B cell (primary cell): ENCODE data around the gene CHTF8. TPM values are rescaled to one million over a fixed set of nuclear protein-coding genes. Genes with fewer than 3 reads are reported as not detected.

ENCODE experiments used
- ATAC-seq: fragments of 200-7000 bp; cut with Tn5 transposase; one replicate; pipeline ENCODE4 v1.10.0; 2021; ENCODE audit warnings: low read depth, mild to moderate bottlenecking, moderate number of reproducible peaks, moderate library complexity
- CTCF ChIA-PET: fragments of 350-600 bp; sonication (Branson Sonifier 250); formaldehyde crosslinking; loops from one replicate; lab custom pipeline; 2021; ENCODE audit warnings: antibody characterized with exemption, inconsistent platforms; lab: Charles Lee
- POLR2A ChIA-PET: fragments of 350-600 bp; sonication (Branson Sonifier 250); formaldehyde crosslinking; loops from one replicate; lab custom pipeline; 2021; ENCODE audit warnings: antibody characterized with exemption; lab: Charles Lee
- DNase-seq: peaks from one replicate; pipeline ENCODE4 v3.0.0; 2013
- H2AFZ ChIP-seq: 2 replicates; pipeline ENCODE4 v1.6.1; 2012; ENCODE audit warnings: mild to moderate bottlenecking, low read depth, low read length; ENCODE audit not compliant: insufficient read depth, poor library complexity, severe bottlenecking
- H3K27ac ChIP-seq, 2 donors: 1 replicate in 1 of 2; 2 replicates in 1 of 2; pipeline ENCODE4 v1.5.1; 2012 to 2013; ENCODE audit warnings: low read length in 2 of 2, mild to moderate bottlenecking in 2 of 2, moderate library complexity in 1 of 2
- H3K27me3 ChIP-seq, 4 experiments: fragments of 200-600 bp in 1 of 4; sonication (generic) in 1 of 4; replicated peaks in 1 of 4; 1 replicate in 2 of 4; 2 replicates in 2 of 4; pipeline versions ENCODE4 v1.6.1 to v1.7.0; 2013 to 2016; ENCODE audit warnings: low read length in 3 of 4, mild to moderate bottlenecking in 2 of 4, mixed read lengths in 1 of 4, moderate library complexity in 1 of 4; ENCODE audit not compliant: insufficient read depth in 4 of 4, control insufficient read depth in 3 of 4; ENCODE audit errors: control extremely low read depth in 1 of 4
- H3K36me3 ChIP-seq, 2 experiments: replicated peaks in 1 of 2; 1 replicate in 1 of 2; 2 replicates in 1 of 2; pipeline versions ENCODE4 v1.6.1 to v1.7.1; 2013; ENCODE audit warnings: low read length in 1 of 2; ENCODE audit not compliant: insufficient read depth in 2 of 2, control insufficient read depth in 1 of 2; ENCODE audit errors: control extremely low read depth in 1 of 2, extremely low read depth in 1 of 2
- H3K4me1 ChIP-seq, 2 donors: fragments of 200-600 bp in 1 of 2; sonication (generic) in 1 of 2; 1 replicate in 1 of 2; 2 replicates in 1 of 2; pipeline versions ENCODE4 v1.5.1 to v1.6.1; 2013 to 2017; ENCODE audit warnings: low read length in 2 of 2; ENCODE audit not compliant: control insufficient read depth in 2 of 2, insufficient read depth in 2 of 2
- H3K4me2 ChIP-seq: replicated peaks from 2 replicates; pipeline ENCODE3; 2012; ENCODE audit warnings: mild to moderate bottlenecking, low read depth, low read length; ENCODE audit not compliant: poor library complexity, severe bottlenecking
- H3K4me3 ChIP-seq, 5 experiments: fragments of 200-600 bp in 1 of 5; sonication (generic) in 1 of 5; 1 replicate in 3 of 5; 2 replicates in 2 of 5; pipeline versions ENCODE4 v1.5.1 to v1.7.0; 2011 to 2016; ENCODE audit warnings: low read length in 4 of 5, mild to moderate bottlenecking in 4 of 5, low read depth in 2 of 5, control low read depth in 1 of 5, moderate library complexity in 1 of 5; ENCODE audit not compliant: insufficient read depth in 1 of 5; ENCODE audit errors: control extremely low read depth in 1 of 5, extremely low read depth in 1 of 5
- H3K79me2 ChIP-seq: fragments of 200-600 bp; sonication (generic); one replicate; pipeline ENCODE4 v1.6.0; 2016; ENCODE audit warnings: low read length; ENCODE audit not compliant: control insufficient read depth, insufficient read depth
- H3K9ac ChIP-seq: fragments of 200-600 bp; sonication (generic); 2 replicates; pipeline ENCODE4 v1.6.1; 2017; ENCODE audit warnings: mild to moderate bottlenecking, low read length, moderate library complexity
- H3K9me3 ChIP-seq, 3 donors: one replicate each; pipeline versions ENCODE4 v1.6.1 to v1.7.1; 2013; ENCODE audit warnings: low read length in 2 of 3; ENCODE audit not compliant: control insufficient read depth in 2 of 3, insufficient read depth in 1 of 3; ENCODE audit errors: control extremely low read depth in 1 of 3
- H4K20me1 ChIP-seq: 2 replicates; pipeline ENCODE4 v1.6.0; 2012; ENCODE audit warnings: mild to moderate bottlenecking, low read length; ENCODE audit not compliant: insufficient read depth, control insufficient read depth, poor library complexity, severe bottlenecking
- H3K27ac Mint-ChIP-seq: one replicate; pipeline ENCODE4 v1.8.0; 2021; ENCODE audit warnings: mixed read lengths
- H3K27me3 Mint-ChIP-seq: one replicate; pipeline ENCODE4 v1.8.0; 2021; ENCODE audit warnings: mixed read lengths
- H3K4me1 Mint-ChIP-seq: one replicate; pipeline ENCODE4 v1.8.0; 2021; ENCODE audit warnings: mixed read lengths
- H3K4me3 Mint-ChIP-seq: one replicate; pipeline ENCODE4 v1.8.0; 2021; ENCODE audit warnings: mixed read lengths
- H3K9me3 Mint-ChIP-seq: one replicate; pipeline ENCODE4 v1.8.0; 2022; ENCODE audit warnings: mixed read lengths; ENCODE audit not compliant: insufficient read depth
- CTCF ChIP-seq: fragments of 200-600 bp; IDR thresholded peaks from one replicate; pipeline ENCODE4 v1.8.0; 2022; ENCODE audit warnings: antibody characterized with exemption, mild to moderate bottlenecking
- EZH2 ChIP-seq: IDR thresholded peaks from 2 replicates; pipeline ENCODE4 v1.6.1; 2012; ENCODE audit warnings: borderline replicate concordance, low read depth, mild to moderate bottlenecking, moderate library complexity, low read length; ENCODE audit not compliant: insufficient read depth, poor library complexity, severe bottlenecking
- WGBS: methylation state at CpG from one replicate; pipeline ENCODE4 v1.1.5; 2013; ENCODE audit warnings: missing lambda C conversion rate; ENCODE audit not compliant: insufficient coverage; 5-methylcytosine and 5-hydroxymethylcytosine counted together
- intact Hi-C: fragments of 100-400 bp; cut with micrococcal nuclease; formaldehyde crosslinking; loops from one replicate; pipeline ENCODE4 v1.10.0; 2022
- polyA plus RNA-seq: library from polyadenylated mRNA; depleted of rRNA; stranded (reverse); fragments of >200 nt; gene quantifications from 2 replicates; pipeline ENCODE4 v1.2.3, GENCODE V29; 2012
- total RNA-seq, 2 donors: library from RNA; stranded (reverse); fragments of 120-200 nt in 1 of 2; gene quantifications; 1 replicate in 1 of 2; 2 replicates in 1 of 2; pipeline versions ENCODE4 v1.2.3 to v1.2.4, GENCODE V29; 2013 to 2022

Gene CHTF8
- total and polyA plus RNA-seq, 2 donors (not counting 1 experiment from before 2014, with no cell fraction given) = 65.0 to 112 TPM

GRCh38 chr16:69077251-69077650, 55.1 kb downstream of the CHTF8 start:
- no peaks in the 10 kb centered on the region for H3K27me3 ChIP-seq
- no peaks in the 10 kb centered on the region for H3K9me3 ChIP-seq
- intact Hi-C loops = no loop called here
- ChIA-PET CTCF (no interaction called here), POLR2A (no interaction called here)
- peaks cover 0 to 2% of the 10 kb centered on the region in 2 experiments for H3K36me3 ChIP-seq
- WGBS = 93% methylated on average over 3 of the region's 4 CpGs
- no peak overlapping the region for H2AFZ ChIP-seq
- Mint-ChIP-seq H3K4me3 (no peak overlapping the region), H3K9me3 (no peaks in the 10 kb centered on the region), H3K4me1 (no peaks in the 10 kb centered on the region), H3K27me3 (no peaks in the 10 kb centered on the region), H3K27ac (no peak overlapping the region)
- H3K9ac ChIP-seq = no peak overlapping the region
- H3K4me1 ChIP-seq = no peaks in the 10 kb centered on the region
- no peak overlapping the region for H3K4me3 ChIP-seq
- H4K20me1 ChIP-seq = no peaks in the 10 kb centered on the region
- no peak overlapping the region for H3K27ac ChIP-seq
- ATAC-seq (no peak), DNase-seq (no peak)
- no peaks in the 10 kb centered on the region for H3K79me2 ChIP-seq
- no peak overlapping the region for H3K4me2 ChIP-seq
- TF ChIP-seq EZH2 = no peak
- no peak for TF ChIP-seq CTCF

GRCh38 chr16:69073181-69073702, 59.1 kb downstream of the CHTF8 start:
- Mint-ChIP-seq H3K4me1 (no peaks in the 10 kb centered on the region), H3K27me3 (no peaks in the 10 kb centered on the region), H3K4me3 (no peak overlapping the region), H3K27ac (no peak overlapping the region), H3K9me3 (no peaks in the 10 kb centered on the region)
- ChIA-PET POLR2A (no interaction called here), CTCF (interaction anchor here (0.6 to 0.7 kb wide), 2 partner anchors 271 to 604 kb away, joined by 3 read pairs; no protein-coding TSS in a partner anchor)
- Histone ChIP-seq H2AFZ (no peak overlapping the region), H3K9me3 (no peaks in the 10 kb centered on the region), H3K27ac (no peak overlapping the region), H3K36me3 (no peaks in the 10 kb centered on the region), H3K27me3 (no peaks in the 10 kb centered on the region), H3K4me2 (no peak overlapping the region), H3K4me1 (no peaks in the 10 kb centered on the region), H3K4me3 (no peak overlapping the region), H4K20me1 (no peaks in the 10 kb centered on the region), H3K79me2 (no peaks in the 10 kb centered on the region), H3K9ac (no peak overlapping the region)
- DNase-seq (no peak), ATAC-seq (no peak)
- intact Hi-C loops = no loop called here
- no peak for TF ChIP-seq EZH2
- TF ChIP-seq CTCF = no peak
- 100% methylated on average over 9 of the region's 10 CpGs for WGBS
